Astrocyte (in vitro differentiated cells and primary cell): ENCODE data around the gene CEP104.

Source experiments
- CTCF ChIP-seq: IDR thresholded peaks from 2 replicates; pipeline ENCODE4 v1.5.1; 2011; ENCODE audit warnings: low read depth, mild to moderate bottlenecking, inconsistent platforms, low read length, moderate library complexity; ENCODE audit not compliant: insufficient read depth
- EZH2 ChIP-seq: IDR thresholded peaks from 2 replicates; pipeline ENCODE4 v1.6.1; 2012; ENCODE audit warnings: mild to moderate bottlenecking, low read length, inconsistent platforms; ENCODE audit not compliant: insufficient read depth

GRCh38 chr1:3787745-3788605 lies 69.0 kb downstream of the CEP104 start:
- TF ChIP-seq CTCF: no peak
- no peak for TF ChIP-seq EZH2
